Mesenchymal stem cell (in vitro differentiated cells and primary cell): ENCODE results near the gene SPATA2L.
A peak's percentile ranks its signal among the peaks of the same experiment; 100 is the strongest.

Source experiments
- DNase-seq: peaks from one replicate; pipeline ENCODE4 v3.0.0-alpha.2; 2013
- H2AFZ ChIP-seq: one replicate; pipeline ENCODE4 v1.6.1; 2013; ENCODE audit warnings: low read depth, mild to moderate bottlenecking, control low read depth, inconsistent platforms, low read length, moderate library complexity
- H2AK5ac ChIP-seq: 2 replicates; pipeline ENCODE4 v1.6.1; 2013; ENCODE audit warnings: low read length, moderate library complexity, mild to moderate bottlenecking, inconsistent platforms; ENCODE audit not compliant: severe bottlenecking
- H2BK120ac ChIP-seq: one replicate; pipeline ENCODE4 v1.6.1; 2013; ENCODE audit warnings: low read depth, mild to moderate bottlenecking, inconsistent platforms, low read length, moderate library complexity
- H2BK12ac ChIP-seq, 2 experiments: one replicate each; pipeline ENCODE4 v1.6.1; 2013; ENCODE audit warnings: inconsistent platforms in 2 of 2, low read length in 2 of 2, mild to moderate bottlenecking in 2 of 2, moderate library complexity in 2 of 2, control low read depth in 1 of 2
- H2BK15ac ChIP-seq: one replicate; pipeline ENCODE4 v1.6.1; 2013; ENCODE audit warnings: mild to moderate bottlenecking, low read depth, inconsistent platforms; ENCODE audit not compliant: poor library complexity, severe bottlenecking
- H2BK5ac ChIP-seq: 2 replicates; pipeline ENCODE4 v1.6.1; 2013; ENCODE audit warnings: low read depth, mild to moderate bottlenecking, low read length, control low read depth, inconsistent platforms; ENCODE audit not compliant: poor library complexity, severe bottlenecking
- H3K14ac ChIP-seq, 2 experiments: one replicate each; pipeline ENCODE4 v1.6.1; 2013; ENCODE audit warnings: inconsistent platforms in 2 of 2, low read length in 2 of 2, control low read depth in 1 of 2, mild to moderate bottlenecking in 1 of 2, moderate library complexity in 1 of 2
- H3K18ac ChIP-seq, 2 experiments: one replicate each; pipeline ENCODE4 v1.6.1; 2013; ENCODE audit warnings: inconsistent platforms in 2 of 2, low read length in 2 of 2, control low read depth in 1 of 2, low read depth in 1 of 2, mild to moderate bottlenecking in 1 of 2
- H3K23ac ChIP-seq, 2 experiments: one replicate each; pipeline ENCODE4 v1.6.1; 2013; ENCODE audit warnings: inconsistent platforms in 2 of 2, low read length in 2 of 2, mild to moderate bottlenecking in 2 of 2, moderate library complexity in 2 of 2, control low read depth in 1 of 2
- H3K27ac ChIP-seq: 2 replicates; pipeline ENCODE4 v1.5.1; 2013; ENCODE audit warnings: mild to moderate bottlenecking, moderate library complexity, low read length, control low read depth, inconsistent platforms; ENCODE audit not compliant: poor library complexity, severe bottlenecking
- H3K27me3 ChIP-seq, 2 experiments: 2 replicates each; pipeline versions ENCODE4 v1.6.1 to v1.7.0; 2013; ENCODE audit warnings: low read length in 2 of 2, mild to moderate bottlenecking in 2 of 2, moderate library complexity in 2 of 2, control low read depth in 1 of 2, inconsistent platforms in 1 of 2; ENCODE audit not compliant: control insufficient read depth in 1 of 2, insufficient read depth in 1 of 2
- H3K36me3 ChIP-seq, 2 experiments: 2 replicates each; pipeline versions ENCODE4 v1.6.1 to v1.7.0; 2013; ENCODE audit warnings: low read length in 2 of 2, control low read depth in 1 of 2, inconsistent platforms in 1 of 2, low read depth in 1 of 2, mild to moderate bottlenecking in 1 of 2; ENCODE audit not compliant: insufficient read depth in 2 of 2, control insufficient read depth in 1 of 2
- H3K4ac ChIP-seq, 2 experiments: one replicate each; pipeline ENCODE4 v1.6.1; 2013; ENCODE audit warnings: inconsistent platforms in 2 of 2, low read length in 2 of 2, mild to moderate bottlenecking in 2 of 2, moderate library complexity in 2 of 2, control low read depth in 1 of 2, low read depth in 1 of 2
- H3K4me1 ChIP-seq: 2 replicates; pipeline ENCODE4 v1.6.1; 2013; ENCODE audit warnings: low read depth, low read length, control low read depth; ENCODE audit not compliant: control insufficient read depth, insufficient read depth
- H3K4me2 ChIP-seq: 2 replicates; pipeline ENCODE4 v1.6.1; 2013; ENCODE audit warnings: low read length, mild to moderate bottlenecking, inconsistent platforms; ENCODE audit not compliant: poor library complexity, severe bottlenecking
- H3K4me3 ChIP-seq, 2 experiments: 2 replicates each; pipeline versions ENCODE4 v1.5.1 to v1.7.0; 2013; ENCODE audit warnings: low read length in 2 of 2, mild to moderate bottlenecking in 2 of 2, control low read depth in 1 of 2, low read depth in 1 of 2; ENCODE audit not compliant: insufficient read depth in 1 of 2
- H3K79me1 ChIP-seq: replicated peaks from 2 replicates; pipeline ENCODE4 v1.6.1; 2013; ENCODE audit warnings: mild to moderate bottlenecking, control low read depth, low read length, inconsistent platforms; ENCODE audit not compliant: poor library complexity, severe bottlenecking
- H3K9ac ChIP-seq: 2 replicates; pipeline ENCODE4 v1.7.0; 2013; ENCODE audit warnings: mild to moderate bottlenecking, low read length, moderate library complexity
- H3K9me3 ChIP-seq: 2 replicates; pipeline ENCODE4 v1.7.0; 2013; ENCODE audit warnings: mild to moderate bottlenecking, low read length; ENCODE audit not compliant: control insufficient read depth
- H4K8ac ChIP-seq: one replicate; pipeline ENCODE4 v1.6.1; 2013; ENCODE audit warnings: inconsistent platforms, mild to moderate bottlenecking, low read length, moderate library complexity
- H4K91ac ChIP-seq: one replicate; pipeline ENCODE4 v1.6.1; 2013; ENCODE audit warnings: mild to moderate bottlenecking, low read length, inconsistent platforms
- WGBS: methylation state at CpG from one replicate; pipeline ENCODE4 v1.1.7; 2013; ENCODE audit warnings: mixed read lengths; 5-methylcytosine and 5-hydroxymethylcytosine counted together

The SPATA2L gene

GRCh38 chr16:89708481-89708931 is 7.0 kb upstream of the SPATA2L start:
- no peak overlapping the region for H2BK15ac ChIP-seq
- no peaks in the 10 kb centered on the region for H3K9me3 ChIP-seq
- no peak overlapping the region for H2BK5ac ChIP-seq
- H2AFZ ChIP-seq: no peak overlapping the region
- WGBS: 93% methylated on average over 19 of the region's 19 CpGs
- H3K4me1 ChIP-seq: peaks cover 27% of the 10 kb centered on the region
- no peak overlapping the region for H3K18ac ChIP-seq
- H3K27ac ChIP-seq: no peak overlapping the region
- H2BK120ac ChIP-seq: no peak overlapping the region
- H3K4me3 ChIP-seq: no peak overlapping the region
- no peak overlapping the region for H2AK5ac ChIP-seq
- H4K8ac ChIP-seq: no peak overlapping the region
- H2BK12ac ChIP-seq: no peak overlapping the region
- DNase-seq: no peak
- no peak overlapping the region for H3K23ac ChIP-seq
- peaks cover 0 to 4% of the 10 kb centered on the region in 2 experiments for H3K27me3 ChIP-seq
- H3K4me2 ChIP-seq: no peak overlapping the region
- peak overlapping the region; percentile 4 for H4K91ac ChIP-seq
- H3K14ac ChIP-seq: no peak overlapping the region
- peaks cover 19 to 43% of the 10 kb centered on the region in 2 experiments for H3K36me3 ChIP-seq
- H3K9ac ChIP-seq: no peak overlapping the region
- H3K4ac ChIP-seq: no peak overlapping the region
- peaks cover 2% of the 10 kb centered on the region for H3K79me1 ChIP-seq

GRCh38 chr16:89707695-89708094 is 6.2 kb upstream of the SPATA2L start:
- WGBS: 89% methylated on average over 9 of the region's 9 CpGs

GRCh38 chr16:89706518-89707260 is 5.2 kb upstream of the SPATA2L start:
- Histone ChIP-seq H2BK5ac (no peak overlapping the region), H2AFZ (no peak overlapping the region), H3K27me3 (peaks cover 0 to 13% of the 10 kb centered on the region in 2 experiments), H2BK12ac (no peak overlapping the region), H3K4me1 (peaks cover 22% of the 10 kb centered on the region), H3K4ac (no peak overlapping the region), H3K4me3 (peak overlapping the region in 1 of 2 experiments; percentile 67), H4K8ac (no peak overlapping the region), H3K4me2 (no peak overlapping the region), H3K18ac (no peak overlapping the region), H2AK5ac (no peak overlapping the region), H3K27ac (no peak overlapping the region), H3K36me3 (peaks cover 19 to 43% of the 10 kb centered on the region in 2 experiments), H3K9ac (peak overlapping the region; percentile 59), H2BK15ac (no peak overlapping the region), H4K91ac (no peak overlapping the region), H3K9me3 (no peaks in the 10 kb centered on the region), H3K23ac (no peak overlapping the region), H3K14ac (no peak overlapping the region), H3K79me1 (no peaks in the 10 kb centered on the region), H2BK120ac (no peak overlapping the region)
- no peak for DNase-seq
- 92% methylated on average over 14 of the region's 14 CpGs for WGBS

More at GRCh38 chr16:89707695-89708094, 6.2 kb upstream of the SPATA2L start:
- Histone ChIP-seq H2BK5ac (no peak overlapping the region), H3K9ac (no peak overlapping the region), H4K8ac (no peak overlapping the region), H3K27me3 (peaks cover 0 to 7% of the 10 kb centered on the region in 2 experiments), H3K4me3 (peak overlapping the region in 1 of 2 experiments; percentile 22), H2AFZ (no peak overlapping the region), H2AK5ac (no peak overlapping the region), H3K4me1 (peaks cover 27% of the 10 kb centered on the region), H2BK15ac (no peak overlapping the region), H3K9me3 (no peaks in the 10 kb centered on the region), H3K36me3 (peaks cover 19 to 43% of the 10 kb centered on the region in 2 experiments), H3K23ac (no peak overlapping the region), H4K91ac (no peak overlapping the region), H3K4ac (no peak overlapping the region), H3K27ac (no peak overlapping the region), H3K79me1 (peaks cover 2% of the 10 kb centered on the region), H3K4me2 (no peak overlapping the region), H3K14ac (no peak overlapping the region), H3K18ac (no peak overlapping the region), H2BK120ac (no peak overlapping the region), H2BK12ac (no peak overlapping the region)
- DNase-seq: no peak

GRCh38 chr16:89705006-89705405 is 3.5 kb upstream of the SPATA2L start:
- Histone ChIP-seq H3K9ac (no peak overlapping the region), H3K9me3 (no peaks in the 10 kb centered on the region), H3K36me3 (peaks cover 14 to 29% of the 10 kb centered on the region in 2 experiments), H3K18ac (no peak overlapping the region), H4K91ac (no peak overlapping the region), H2BK12ac (no peak overlapping the region), H2AFZ (no peak overlapping the region), H2BK120ac (no peak overlapping the region), H3K79me1 (peaks cover 3% of the 10 kb centered on the region), H3K4me2 (no peak overlapping the region), H3K23ac (no peak overlapping the region), H4K8ac (no peak overlapping the region), H2AK5ac (peak overlapping the region; percentile 29), H2BK15ac (no peak overlapping the region), H3K27me3 (peaks cover 0 to 13% of the 10 kb centered on the region in 2 experiments), H3K14ac (no peak overlapping the region), H3K4me1 (peaks cover 32% of the 10 kb centered on the region), H3K4ac (no peak overlapping the region), H3K27ac (no peak overlapping the region), H3K4me3 (no peak overlapping the region), H2BK5ac (no peak overlapping the region)
- WGBS: 91% methylated on average over 12 of the region's 15 CpGs
- no peak for DNase-seq
